MM.1S (cell line): ENCODE measurements around the gene PAK4.
"Not testable (repeated sequence)": the region's sequence is repeated elsewhere in the genome, so short reads cannot be mapped to it uniquely, and the experiment has no call there.

Experiments
- DNase-seq: peaks from one replicate; pipeline ENCODE4 v3.0.0-alpha.2; 2015
- H2AFZ ChIP-seq: fragments of 300-600 bp; sonication (generic); 2 replicates; pipeline ENCODE4 v1.6.0; 2016; ENCODE audit warnings: antibody characterized with exemption, low read length
- H3F3A ChIP-seq: fragments of 300-600 bp; sonication (generic); 2 replicates; pipeline ENCODE4 v1.6.1; 2016; ENCODE audit warnings: mild to moderate bottlenecking, antibody characterized with exemption, low read length, moderate library complexity, mixed read lengths; ENCODE audit not compliant: insufficient read depth
- H3K27ac ChIP-seq: fragments of 300-600 bp; sonication (generic); 2 replicates; pipeline ENCODE4 v1.5.1; 2016; ENCODE audit warnings: mild to moderate bottlenecking, low read length
- H3K27me3 ChIP-seq: fragments of 300-600 bp; sonication (generic); replicated peaks from 2 replicates; pipeline ENCODE4 v1.6.0; 2016; ENCODE audit warnings: low read length; ENCODE audit not compliant: insufficient read depth
- H3K36me3 ChIP-seq: fragments of 300-600 bp; sonication (generic); replicated peaks from 2 replicates; pipeline ENCODE4 v1.6.1; 2016; ENCODE audit warnings: mild to moderate bottlenecking, low read length, mixed read lengths; ENCODE audit not compliant: insufficient read depth
- H3K4me1 ChIP-seq: fragments of 300-600 bp; sonication (generic); 2 replicates; pipeline ENCODE4 v1.6.1; 2016; ENCODE audit warnings: low read length, mixed read lengths
- H3K4me2 ChIP-seq: fragments of 300-600 bp; sonication (generic); 2 replicates; pipeline ENCODE4 v1.6.0; 2016; ENCODE audit warnings: low read depth, low read length
- H3K4me3 ChIP-seq: fragments of 300-600 bp; sonication (generic); 2 replicates; pipeline ENCODE4 v1.5.1; 2016; ENCODE audit warnings: low read length, mixed read lengths
- H3K79me2 ChIP-seq: fragments of 300-600 bp; sonication (generic); 2 replicates; pipeline ENCODE4 v1.6.1; 2016; ENCODE audit warnings: mixed run types, low read length, mixed read lengths
- H3K9ac ChIP-seq: fragments of 300-600 bp; sonication (generic); 2 replicates; pipeline ENCODE4 v1.6.1; 2016; ENCODE audit warnings: low read length, mixed read lengths
- H3K9me2 ChIP-seq: fragments of 300-600 bp; sonication (generic); replicated peaks from 2 replicates; pipeline ENCODE4 v1.6.1; 2016; ENCODE audit warnings: mild to moderate bottlenecking, low read length, mixed read lengths; ENCODE audit not compliant: insufficient read depth
- H3K9me3 ChIP-seq: fragments of 300-600 bp; sonication (generic); replicated peaks from 2 replicates; pipeline ENCODE4 v1.6.1; 2016; ENCODE audit warnings: mild to moderate bottlenecking, low read length, mixed read lengths; ENCODE audit not compliant: insufficient read depth
- H4K20me1 ChIP-seq: fragments of 300-600 bp; sonication (generic); 2 replicates; pipeline ENCODE4 v1.6.1; 2016; ENCODE audit warnings: mild to moderate bottlenecking, low read length, moderate library complexity, mixed read lengths; ENCODE audit not compliant: insufficient read depth
- EZH2 ChIP-seq: fragments of 300-600 bp; sonication (generic); optimal IDR thresholded peaks from 2 replicates; pipeline ENCODE3; 2017; ENCODE audit warnings: low read depth, mild to moderate bottlenecking, antibody characterized with exemption, low read length, mixed read lengths
- EZH2phosphoT487 ChIP-seq: fragments of 300-600 bp; sonication (generic); IDR thresholded peaks from 2 replicates; pipeline ENCODE4 v1.6.1; 2018; ENCODE audit warnings: antibody characterized with exemption, low read length
- TF ChIP-seq, protein P1 (sequence below): fragments of 300-600 bp; sonication (generic); IDR thresholded peaks from 2 replicates; pipeline ENCODE4 v1.5.1; 2016; ENCODE audit warnings: antibody characterized with exemption, low read length, mixed read lengths

PAK4 gene

DNA sequence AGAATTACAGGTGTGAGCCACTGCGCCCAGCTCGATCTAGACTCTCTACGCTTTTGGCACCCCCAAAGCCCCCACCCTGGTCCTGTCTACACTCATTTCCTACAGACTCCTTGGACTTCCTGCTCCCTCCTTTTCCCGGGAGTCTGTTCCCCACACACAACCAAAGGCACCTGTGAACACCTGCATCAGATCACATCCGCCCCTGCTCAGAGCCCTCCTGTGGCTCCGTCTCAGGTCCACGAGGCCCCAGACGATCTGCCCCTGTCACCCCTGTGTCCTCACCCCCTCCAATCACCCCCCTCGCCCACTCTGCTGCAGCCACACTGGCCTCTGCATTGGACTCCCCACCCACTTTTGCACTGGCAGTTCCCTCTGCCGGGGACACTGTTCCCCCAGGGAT is 12.4 kb upstream of the PAK4 start:
- Histone ChIP-seq H2AFZ (no peak overlapping the region), H4K20me1 (no peaks in the 10 kb centered on the region), H3K9me3 (no peaks in the 10 kb centered on the region), H3K4me2 (no peak overlapping the region), H3F3A (no peaks in the 10 kb centered on the region), H3K27me3 (peaks cover 11% of the 10 kb centered on the region), H3K27ac (no peak overlapping the region), H3K36me3 (no peaks in the 10 kb centered on the region), H3K9me2 (no peaks in the 10 kb centered on the region), H3K4me1 (no peaks in the 10 kb centered on the region), H3K9ac (no peak overlapping the region), H3K79me2 (no peaks in the 10 kb centered on the region), H3K4me3 (no peak overlapping the region)
- no peak for DNase-seq
- TF ChIP-seq, protein P1, sequence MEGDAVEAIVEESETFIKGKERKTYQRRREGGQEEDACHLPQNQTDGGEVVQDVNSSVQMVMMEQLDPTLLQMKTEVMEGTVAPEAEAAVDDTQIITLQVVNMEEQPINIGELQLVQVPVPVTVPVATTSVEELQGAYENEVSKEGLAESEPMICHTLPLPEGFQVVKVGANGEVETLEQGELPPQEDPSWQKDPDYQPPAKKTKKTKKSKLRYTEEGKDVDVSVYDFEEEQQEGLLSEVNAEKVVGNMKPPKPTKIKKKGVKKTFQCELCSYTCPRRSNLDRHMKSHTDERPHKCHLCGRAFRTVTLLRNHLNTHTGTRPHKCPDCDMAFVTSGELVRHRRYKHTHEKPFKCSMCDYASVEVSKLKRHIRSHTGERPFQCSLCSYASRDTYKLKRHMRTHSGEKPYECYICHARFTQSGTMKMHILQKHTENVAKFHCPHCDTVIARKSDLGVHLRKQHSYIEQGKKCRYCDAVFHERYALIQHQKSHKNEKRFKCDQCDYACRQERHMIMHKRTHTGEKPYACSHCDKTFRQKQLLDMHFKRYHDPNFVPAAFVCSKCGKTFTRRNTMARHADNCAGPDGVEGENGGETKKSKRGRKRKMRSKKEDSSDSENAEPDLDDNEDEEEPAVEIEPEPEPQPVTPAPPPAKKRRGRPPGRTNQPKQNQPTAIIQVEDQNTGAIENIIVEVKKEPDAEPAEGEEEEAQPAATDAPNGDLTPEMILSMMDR, result no peak
- no peak for TF ChIP-seq EZH2phosphoT487
- TF ChIP-seq EZH2, result no peak

DNA sequence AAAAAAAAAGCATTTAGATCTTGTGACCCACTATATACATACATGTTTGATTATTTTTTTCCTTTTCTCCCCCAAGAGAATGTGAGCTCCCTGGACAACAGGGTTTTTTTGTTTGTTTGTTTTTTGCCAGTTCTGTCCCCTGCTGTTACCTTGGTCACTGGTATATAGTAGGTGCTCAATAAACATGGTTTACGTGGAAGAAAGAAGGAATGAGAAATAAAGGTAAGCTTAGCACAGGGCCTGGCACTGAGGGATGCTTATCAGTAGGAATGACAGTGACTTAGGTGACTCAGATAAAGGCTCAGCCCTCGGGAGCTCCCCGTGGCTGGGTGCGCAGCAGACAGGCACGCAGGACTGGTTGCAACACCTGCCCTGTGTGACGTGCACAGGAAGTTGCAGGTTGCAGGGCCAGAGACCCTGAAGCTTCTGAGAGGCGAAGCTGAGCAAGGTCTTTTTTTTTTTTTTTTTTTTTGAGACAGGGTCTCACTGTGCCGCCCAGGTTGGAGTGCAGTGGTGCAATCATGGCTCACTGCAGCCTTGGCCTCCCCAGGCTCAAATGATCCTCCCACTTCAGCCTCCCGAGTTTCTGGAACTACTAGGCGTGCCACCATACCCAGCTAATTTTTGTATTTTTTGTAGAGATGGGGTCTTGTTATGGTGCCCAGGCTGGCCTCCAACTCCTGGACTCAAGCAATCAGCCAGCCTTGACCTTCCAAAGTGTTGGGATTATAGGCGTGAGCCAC is 10.3 kb upstream of the PAK4 start:
- Histone ChIP-seq H3K27me3 (peaks cover 3% of the 10 kb centered on the region), H3K4me2 (no peak overlapping the region), H3K79me2 (no peaks in the 10 kb centered on the region), H3K27ac (no peak overlapping the region), H3K36me3 (no peaks in the 10 kb centered on the region), H3K4me3 (no peak overlapping the region), H3K9me3 (no peaks in the 10 kb centered on the region), H3F3A (no peaks in the 10 kb centered on the region), H3K9me2 (no peaks in the 10 kb centered on the region), H2AFZ (no peak overlapping the region), H3K4me1 (no peaks in the 10 kb centered on the region), H3K9ac (no peak overlapping the region), H4K20me1 (no peaks in the 10 kb centered on the region)
- no peak for DNase-seq
- TF ChIP-seq, protein P1, result no peak
- TF ChIP-seq EZH2phosphoT487 (no peak), EZH2 (no peak)

DNA sequence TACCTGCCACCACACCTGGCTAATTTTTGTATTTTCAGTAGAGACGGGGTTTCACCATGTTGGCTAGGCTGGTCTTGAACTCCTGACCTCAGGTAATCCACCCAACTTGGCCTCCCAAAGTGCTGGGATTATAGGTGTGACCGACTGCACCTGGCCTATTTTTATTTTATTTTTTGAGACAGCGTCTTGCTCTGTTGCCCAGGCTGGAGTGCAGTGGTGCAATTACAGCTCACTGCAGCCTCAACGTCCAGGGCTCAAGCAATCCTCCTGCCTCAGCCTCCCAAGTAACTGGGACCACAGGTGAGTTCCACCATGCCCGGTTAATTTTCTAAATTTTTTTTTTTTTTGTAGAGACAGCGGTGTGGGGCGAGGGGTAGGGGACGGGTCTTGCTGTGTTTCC is 8.6 kb upstream of the PAK4 start:
- H3K4me3 ChIP-seq, H2AFZ ChIP-seq, H3F3A ChIP-seq, H3K4me1 ChIP-seq, H3K9me3 ChIP-seq, H3K4me2 ChIP-seq, H4K20me1 ChIP-seq, H3K27me3 ChIP-seq, H3K36me3 ChIP-seq, H3K9ac ChIP-seq, H3K79me2 ChIP-seq, H3K27ac ChIP-seq, H3K9me2 ChIP-seq, DNase-seq: not testable (repeated sequence)

DNA sequence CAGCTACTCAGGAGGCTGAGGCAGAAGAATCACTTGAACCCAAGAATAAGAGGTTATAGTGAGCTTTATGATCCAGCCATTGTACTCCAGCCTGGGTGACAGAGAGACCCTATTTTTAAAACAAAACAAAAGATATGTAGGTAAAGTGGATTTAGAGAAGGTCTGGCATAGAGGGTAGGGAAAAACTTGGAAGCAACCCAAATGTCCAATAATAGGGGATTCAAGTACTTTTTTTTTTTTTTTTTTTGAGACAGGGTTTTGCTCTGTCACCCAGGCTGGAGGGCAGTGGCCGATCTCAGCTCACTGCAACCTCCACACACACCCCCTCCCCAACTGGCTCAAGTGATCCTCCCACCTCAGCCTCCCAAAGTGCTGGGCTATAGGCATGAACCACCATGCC is 5.8 kb upstream of the PAK4 start:
- H3K4me2 ChIP-seq, result no peak overlapping the region
- H3K4me1 ChIP-seq, result peaks cover 5% of the 10 kb centered on the region; the same call in 1 of the 2 replicates
- no peak overlapping the region for H3K27ac ChIP-seq
- no peaks in the 10 kb centered on the region for H3K79me2 ChIP-seq
- TF ChIP-seq EZH2phosphoT487 (no peak), EZH2 (no peak)
- TF ChIP-seq, protein P1, result no peak
- no peak for DNase-seq
- H2AFZ ChIP-seq, result no peak overlapping the region
- H3K4me3 ChIP-seq, result no peak overlapping the region
- no peaks in the 10 kb centered on the region; the same call in none of the 2 replicates for H3K27me3 ChIP-seq
- no peaks in the 10 kb centered on the region for H3K9me2 ChIP-seq
- no peaks in the 10 kb centered on the region for H3F3A ChIP-seq
- no peaks in the 10 kb centered on the region for H4K20me1 ChIP-seq
- no peaks in the 10 kb centered on the region for H3K9me3 ChIP-seq
- no peaks in the 10 kb centered on the region for H3K36me3 ChIP-seq
- H3K9ac ChIP-seq, result no peak overlapping the region
